Measurements from ENCODE around the gene MAP4K3. TPM values are rescaled to one million over a fixed set of nuclear protein-coding genes. Genes with fewer than 3 reads are reported as not detected.

The MAP4K3 gene
- total RNA-seq, 1 donor from 2014 or later, result 18.3 TPM

DNA sequence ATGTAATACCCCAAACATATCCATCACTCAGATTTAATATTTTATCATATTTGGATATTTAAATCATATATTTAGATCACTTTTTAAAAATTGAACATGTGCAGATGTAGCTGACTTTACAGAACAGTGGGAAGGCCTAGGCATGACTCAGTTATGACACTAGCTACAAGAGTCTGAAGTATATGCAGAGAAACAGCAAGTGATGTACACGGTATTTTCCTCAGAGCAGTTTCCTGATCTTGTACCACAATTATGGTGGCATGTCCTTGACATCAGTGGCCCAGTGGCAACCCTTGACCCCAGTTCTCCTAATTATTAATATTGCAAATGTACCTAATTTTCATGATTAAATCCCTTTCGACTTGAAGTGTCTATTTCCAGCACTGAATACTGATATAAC lies 221.5 kb downstream of the MAP4K3 start:
- no peak for DNase-seq (ENCODE audit: low read depth)
- no peak overlapping the region for H3K4me3 ChIP-seq (ENCODE audit: low read depth, low read length)
- TF ChIP-seq, protein P1, sequence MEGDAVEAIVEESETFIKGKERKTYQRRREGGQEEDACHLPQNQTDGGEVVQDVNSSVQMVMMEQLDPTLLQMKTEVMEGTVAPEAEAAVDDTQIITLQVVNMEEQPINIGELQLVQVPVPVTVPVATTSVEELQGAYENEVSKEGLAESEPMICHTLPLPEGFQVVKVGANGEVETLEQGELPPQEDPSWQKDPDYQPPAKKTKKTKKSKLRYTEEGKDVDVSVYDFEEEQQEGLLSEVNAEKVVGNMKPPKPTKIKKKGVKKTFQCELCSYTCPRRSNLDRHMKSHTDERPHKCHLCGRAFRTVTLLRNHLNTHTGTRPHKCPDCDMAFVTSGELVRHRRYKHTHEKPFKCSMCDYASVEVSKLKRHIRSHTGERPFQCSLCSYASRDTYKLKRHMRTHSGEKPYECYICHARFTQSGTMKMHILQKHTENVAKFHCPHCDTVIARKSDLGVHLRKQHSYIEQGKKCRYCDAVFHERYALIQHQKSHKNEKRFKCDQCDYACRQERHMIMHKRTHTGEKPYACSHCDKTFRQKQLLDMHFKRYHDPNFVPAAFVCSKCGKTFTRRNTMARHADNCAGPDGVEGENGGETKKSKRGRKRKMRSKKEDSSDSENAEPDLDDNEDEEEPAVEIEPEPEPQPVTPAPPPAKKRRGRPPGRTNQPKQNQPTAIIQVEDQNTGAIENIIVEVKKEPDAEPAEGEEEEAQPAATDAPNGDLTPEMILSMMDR (conservative IDR thresholded peaks at IDR 0.05; ENCODE audit: low read depth, low read length), result no peak

DNA sequence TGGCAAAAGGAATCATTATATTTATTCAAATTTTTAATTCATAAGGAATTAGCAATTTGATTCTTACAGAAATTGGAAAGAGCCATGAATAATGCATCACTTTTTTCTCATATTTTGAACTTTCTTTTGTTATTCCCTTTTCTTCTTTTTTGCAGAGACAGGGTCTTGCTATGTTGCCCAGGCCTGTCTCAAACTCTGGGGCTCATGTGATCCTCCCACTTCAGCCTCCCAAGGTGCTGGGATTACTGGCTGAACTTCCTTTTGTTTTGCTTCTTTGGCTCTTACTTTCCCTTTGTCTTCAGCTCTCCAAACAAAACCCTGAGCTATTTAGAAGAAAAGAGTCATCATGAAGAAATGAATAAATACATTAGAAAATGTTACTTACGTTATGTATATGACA lies 224.1 kb downstream of the MAP4K3 start:
- DNase-seq (ENCODE audit: low read depth), result no peak
- no peak overlapping the region for H3K4me3 ChIP-seq (ENCODE audit: low read depth, low read length)
- TF ChIP-seq, protein P1 (conservative IDR thresholded peaks at IDR 0.05; ENCODE audit: low read depth, low read length), result no peak

DNA sequence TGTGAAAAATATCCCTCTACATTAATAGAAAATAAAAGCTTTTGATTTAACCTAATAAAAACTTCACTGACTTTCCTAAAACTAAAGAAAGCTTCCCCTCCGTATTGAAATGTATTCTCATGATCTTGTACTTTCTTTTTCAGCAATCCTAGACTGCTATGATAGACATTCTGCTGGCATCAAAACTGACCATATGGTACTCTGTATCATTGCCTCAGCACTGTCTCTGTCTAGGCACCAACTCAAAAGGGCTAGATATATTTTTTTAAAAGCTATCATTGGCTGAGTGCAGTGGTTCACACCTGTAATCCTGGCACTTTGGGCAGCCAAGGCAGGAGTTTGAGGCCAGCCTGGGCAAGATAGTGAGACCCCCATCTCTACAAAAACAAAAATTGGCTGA lies 226.2 kb downstream of the MAP4K3 start:
- H3K4me3 ChIP-seq (ENCODE audit: low read depth, low read length), result no peak overlapping the region
- no peak for DNase-seq (ENCODE audit: low read depth)
- TF ChIP-seq, protein P1 (conservative IDR thresholded peaks at IDR 0.05; ENCODE audit: low read depth, low read length), result no peak

DNA sequence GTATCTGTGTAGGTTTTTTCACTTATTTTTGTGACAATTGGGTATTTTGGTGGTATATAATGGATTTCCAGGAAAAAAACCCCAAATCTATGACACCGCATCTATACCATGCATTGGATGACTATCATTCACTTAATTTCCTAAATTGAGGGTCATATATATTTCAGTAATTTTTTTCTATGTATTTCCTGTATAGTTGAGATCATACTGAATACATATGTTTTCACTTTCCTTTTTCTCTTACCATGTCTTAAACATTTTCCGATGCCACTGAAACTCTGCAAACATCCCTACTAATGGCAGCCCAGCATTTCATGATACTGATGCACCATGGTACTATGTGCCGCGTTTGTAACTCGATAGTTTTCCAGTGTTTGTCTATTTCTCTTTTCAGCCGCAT lies 233.7 kb downstream of the MAP4K3 start:
- no peak overlapping the region for H3K4me3 ChIP-seq (ENCODE audit: low read depth, low read length)
- no peak for DNase-seq (ENCODE audit: low read depth)
- TF ChIP-seq, protein P1 (conservative IDR thresholded peaks at IDR 0.05; ENCODE audit: low read depth, low read length), result no peak

DNA sequence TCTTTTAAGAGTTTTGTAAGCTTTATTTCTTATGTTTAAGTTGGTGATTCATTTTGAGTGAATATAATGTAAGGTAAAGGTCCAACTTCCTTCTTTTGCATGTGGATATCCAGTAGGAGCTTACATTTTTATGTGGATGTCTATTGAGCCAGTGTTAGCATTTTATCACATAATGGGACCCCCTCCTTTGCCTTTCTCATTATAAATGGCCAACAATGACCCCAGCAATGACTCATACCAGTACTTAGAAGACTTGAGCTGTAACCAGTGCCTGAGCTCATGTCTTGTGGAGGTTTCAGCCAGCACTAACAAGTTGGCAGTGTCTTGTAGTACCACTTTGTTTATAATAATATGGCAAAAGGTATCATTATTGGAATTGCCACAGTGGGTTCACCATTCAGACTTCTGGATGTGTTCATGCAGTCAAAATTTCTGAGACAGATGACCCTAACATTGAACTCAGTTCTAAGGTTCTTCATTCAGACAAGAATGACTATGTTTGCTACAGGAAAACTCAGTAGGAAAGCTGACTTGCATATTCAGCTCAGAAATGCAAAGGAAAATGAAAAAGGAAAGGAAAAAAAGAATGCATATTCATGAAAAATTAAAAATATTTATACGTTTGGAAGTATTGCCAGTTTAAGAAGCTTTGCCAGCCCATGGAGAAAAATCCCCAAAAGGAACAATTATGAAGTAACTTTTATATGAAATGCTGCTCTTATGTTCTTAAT lies 234.3 kb downstream of the MAP4K3 start:
- H3K4me3 ChIP-seq (ENCODE audit: low read depth, low read length), result no peak overlapping the region
- peak; percentile 1 for DNase-seq (ENCODE audit: low read depth)
- TF ChIP-seq, protein P1 (conservative IDR thresholded peaks at IDR 0.05; ENCODE audit: low read depth, low read length), result no peak

Other genes with a start within 250 kb of the MAP4K3 start
- 0.22 and 0.23 TPM in 2 replicates for gene CDKL4, start 193.3 kb downstream of the MAP4K3 start, total RNA-seq
- gene TMEM178A, start 228.6 kb upstream of the MAP4K3 start, total RNA-seq, result 2.8 and 2.9 TPM in 2 replicates